Right lobe of liver (tissue), 4 donors: ENCODE measurements around the gene SLC28A1.

Experiments
- CTCF ChIP-seq, 4 donors: fragments of 200-600 bp in 3 of 4; fragments of 450-650 bp in 1 of 4; IDR thresholded peaks; one replicate each; pipeline versions ENCODE4 v1.5.1 to v1.8.0; 2016 to 2022; ENCODE audit warnings: antibody characterized with exemption in 4 of 4, mild to moderate bottlenecking in 2 of 4
- POLR2A ChIP-seq: fragments of 450-650 bp; IDR thresholded peaks from one replicate; pipeline ENCODE4 v1.6.1; 2017; ENCODE audit warnings: antibody characterized with exemption, mild to moderate bottlenecking
- donor health status: DM: no; HTN: no; CAD: no.
- donor health status: DM: no; HTN: no; CAD: no.
- donor health status: DM: no; HTN: yes; CAD: no.

- TF ChIP-seq POLR2A (no peak), CTCF (IDR thresholded peaks at IDR 0.05) (no peak)
Observed at GRCh38 chr15:84909029-84909428, 24.6 kb downstream of the SLC28A1 start.
